GM18867 (cell line): ENCODE results near the gene TAS2R19.
"Not testable (repeated sequence)": the region's sequence is repeated elsewhere in the genome, so short reads cannot be mapped to it uniquely, and the experiment has no call there.

Source experiments
- ATAC-seq: cut with Tn5 transposase; IDR thresholded peaks from one replicate; pipeline ENCODE4 v1.9.1; 2021; ENCODE audit warnings: mild to moderate bottlenecking, moderate library complexity; ENCODE audit not compliant: unreplicated experiment

Gene TAS2R19, protein sequence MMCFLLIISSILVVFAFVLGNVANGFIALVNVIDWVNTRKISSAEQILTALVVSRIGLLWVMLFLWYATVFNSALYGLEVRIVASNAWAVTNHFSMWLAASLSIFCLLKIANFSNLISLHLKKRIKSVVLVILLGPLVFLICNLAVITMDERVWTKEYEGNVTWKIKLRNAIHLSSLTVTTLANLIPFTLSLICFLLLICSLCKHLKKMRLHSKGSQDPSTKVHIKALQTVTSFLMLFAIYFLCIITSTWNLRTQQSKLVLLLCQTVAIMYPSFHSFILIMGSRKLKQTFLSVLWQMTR

DNA sequence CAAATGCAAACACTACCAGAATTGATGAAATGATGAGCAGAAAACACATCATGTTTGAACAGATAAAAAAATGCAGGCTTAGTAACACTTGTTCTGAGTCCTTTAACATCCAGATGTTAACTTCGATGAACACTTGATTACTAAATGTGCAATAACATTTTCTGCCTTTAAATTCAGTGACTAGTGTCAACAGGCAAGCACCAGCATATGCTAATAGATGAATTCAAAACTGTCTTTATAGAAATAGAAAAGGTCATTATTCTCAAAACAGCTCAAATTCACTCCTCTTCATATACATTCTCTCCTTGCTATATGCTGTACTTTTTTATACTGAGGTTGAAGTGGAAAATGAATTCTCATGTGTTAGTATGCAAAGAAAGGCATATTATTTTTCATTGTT, at the start of gene TAS2R19:
TSS of gene TAS2R19 (minus strand) at position 101 of the 400 bp plus-strand sequence. CDS start at position 52, 49 bp downstream.
- ATAC-seq = no peak

DNA sequence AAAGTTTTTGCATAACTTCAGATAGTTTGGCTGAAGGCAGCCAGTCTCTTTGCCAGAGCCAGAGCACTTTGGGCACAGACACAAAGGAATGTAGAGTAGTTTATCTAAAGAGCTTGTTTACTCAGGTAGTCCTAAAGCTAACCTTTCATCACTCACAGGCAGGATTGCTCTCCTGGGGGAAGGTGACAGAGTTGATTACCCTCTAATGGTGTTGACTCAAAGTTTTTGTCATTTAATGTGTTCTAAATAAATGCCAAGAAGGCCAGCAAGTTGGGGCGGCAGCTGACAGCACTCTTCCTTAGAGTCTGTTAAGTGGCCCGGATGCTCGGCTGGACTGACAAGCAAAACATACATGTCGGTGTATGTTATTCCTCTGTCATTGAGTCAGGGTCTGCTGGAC, 49.0 kb upstream of the TAS2R19 start:
- no peak for ATAC-seq

DNA sequence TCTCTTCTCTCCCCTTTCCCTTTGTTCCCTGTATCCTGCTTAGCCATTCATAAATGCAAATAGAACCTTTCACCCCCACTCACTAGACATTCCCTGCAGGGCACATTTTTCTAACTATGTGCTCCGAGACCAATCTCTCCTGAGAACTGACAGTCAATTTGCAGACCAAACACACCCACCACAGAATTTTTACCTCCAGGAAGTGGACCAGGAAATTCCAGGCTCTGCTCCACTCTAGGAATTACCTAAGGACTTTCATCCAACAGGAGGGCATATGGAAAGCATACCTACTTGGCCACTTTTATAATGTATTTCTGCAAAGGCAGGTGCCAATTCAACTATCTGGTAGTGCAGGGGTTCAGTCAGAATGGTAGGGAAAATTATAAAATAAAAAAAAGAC, 48.6 kb upstream of the TAS2R19 start:
- no peak for ATAC-seq

DNA sequence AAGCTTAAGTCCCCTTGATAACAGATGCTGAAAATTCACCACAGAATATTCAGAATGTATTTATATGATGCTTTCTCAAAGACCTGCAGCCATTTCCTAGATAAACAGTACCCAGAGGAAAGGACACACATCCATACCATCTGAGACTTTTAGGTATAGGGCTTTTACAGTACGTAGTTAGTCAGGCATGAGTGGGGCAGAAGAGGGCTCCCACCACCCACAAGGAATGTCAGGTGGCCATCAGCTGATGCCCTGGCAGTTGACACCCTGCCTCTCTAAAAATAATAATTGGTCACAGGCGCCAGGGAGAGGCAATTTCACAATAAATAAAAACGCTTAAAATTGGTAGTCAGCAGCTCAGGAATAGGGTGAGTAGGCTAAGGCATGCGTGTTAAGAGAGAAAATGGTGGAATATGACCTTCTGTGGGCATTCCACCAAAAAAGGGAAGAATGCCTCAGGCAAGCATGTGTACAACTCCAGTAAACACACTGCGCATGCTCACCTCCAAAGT, 47.5 kb upstream of the TAS2R19 start:
- ATAC-seq = no peak

DNA sequence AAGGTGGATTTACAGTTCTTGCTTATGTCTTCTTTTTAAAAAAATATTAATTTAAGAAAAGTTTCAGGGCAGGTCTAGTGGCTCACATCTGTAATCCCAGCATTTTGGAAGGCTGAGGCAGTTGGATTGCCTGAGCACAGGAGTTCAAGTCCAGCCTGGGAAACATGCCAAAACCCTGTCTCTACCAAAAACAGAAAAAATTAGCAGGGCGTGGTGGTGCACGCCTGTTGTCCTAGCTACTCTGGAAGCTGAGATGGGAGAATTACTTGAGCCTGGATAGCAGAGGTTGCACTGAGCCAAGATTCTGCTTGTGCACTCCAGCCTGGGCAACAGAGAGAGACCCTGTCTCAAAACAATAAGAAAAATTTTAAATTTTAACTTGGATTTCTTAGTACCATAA, 45.1 kb upstream of the TAS2R19 start:
- ATAC-seq = no peak

DNA sequence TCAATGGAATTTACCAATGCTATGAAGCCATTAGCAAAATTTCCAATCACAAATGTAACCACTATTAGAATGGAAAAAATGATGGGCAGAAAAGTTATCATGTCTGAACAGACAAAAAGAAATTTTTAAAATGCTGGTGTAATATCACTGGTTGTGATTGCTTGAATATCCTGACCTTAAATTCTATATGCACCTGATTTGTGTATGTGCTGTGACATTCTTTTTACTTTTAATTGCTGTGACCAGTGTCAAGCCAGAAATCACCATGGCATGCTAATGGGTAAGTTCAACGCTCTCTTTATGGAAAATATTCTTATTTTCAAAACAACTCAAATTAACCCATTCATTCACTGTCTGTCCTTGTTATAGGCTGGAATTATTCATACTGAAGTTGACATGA, 39.8 kb upstream of the TAS2R19 start, which contains the start of gene TAS2R46:
TSS of gene TAS2R46 (minus strand) at position 101 of the 400 bp plus-strand sequence. CDS start at position 101, 0 bp downstream.
- not testable (repeated sequence) for ATAC-seq

DNA sequence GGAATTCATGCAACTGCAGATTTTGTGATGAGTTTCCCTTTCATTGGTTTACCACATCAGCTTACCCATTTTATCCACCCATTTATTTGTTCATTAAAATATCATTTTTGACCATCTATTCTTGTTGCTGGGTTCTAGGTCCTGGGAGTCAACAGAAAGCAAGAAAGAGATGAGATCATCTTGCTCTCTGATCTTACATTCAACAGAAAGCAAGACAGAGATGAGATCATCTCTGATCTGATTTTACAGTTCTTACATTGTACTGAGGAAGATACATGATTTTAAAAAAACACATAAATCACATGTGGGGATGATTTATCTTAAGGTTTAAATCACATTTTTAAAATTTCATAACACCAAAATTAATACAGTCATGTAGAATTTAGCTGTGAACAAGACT, 37.4 kb upstream of the TAS2R19 start:
- no peak for ATAC-seq

DNA sequence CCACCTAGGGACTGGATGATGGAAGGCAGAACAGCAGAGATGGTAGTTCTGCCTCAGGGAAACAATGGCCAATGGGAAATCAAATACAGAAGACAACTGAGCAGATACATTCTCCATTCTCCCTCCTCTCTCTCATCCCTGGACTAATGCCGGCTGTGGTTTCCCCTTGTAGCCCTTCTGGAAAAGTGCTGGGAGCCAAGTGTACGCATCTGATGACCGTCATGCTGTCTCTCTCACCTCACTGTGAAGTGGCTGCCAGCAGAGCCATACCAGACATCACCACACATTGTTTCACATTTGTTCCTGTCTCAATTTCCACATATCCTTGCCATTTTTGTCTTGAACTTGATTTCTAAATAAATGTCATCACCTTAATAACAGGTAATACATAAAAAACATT, 36.6 kb upstream of the TAS2R19 start:
- ATAC-seq = no peak

DNA sequence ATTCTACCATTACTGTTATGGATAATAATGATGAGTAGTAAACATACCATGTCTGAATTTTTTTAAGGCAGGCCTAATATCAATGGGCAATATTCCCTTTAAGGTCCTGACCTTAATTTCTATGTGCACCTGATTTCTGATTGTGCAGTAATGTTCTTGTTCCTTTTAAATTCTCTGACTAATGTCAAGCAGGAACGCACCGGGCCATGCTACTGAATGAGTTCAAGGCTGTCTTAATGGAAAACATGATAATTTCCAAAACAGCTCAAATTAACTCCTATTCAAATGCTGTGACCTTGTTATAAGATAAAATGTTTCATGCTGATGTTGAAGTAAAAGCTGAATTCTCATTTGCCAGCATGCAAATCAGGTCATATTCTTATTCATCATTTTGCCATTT, 32.9 kb upstream of the TAS2R19 start:
- ATAC-seq = no peak

DNA sequence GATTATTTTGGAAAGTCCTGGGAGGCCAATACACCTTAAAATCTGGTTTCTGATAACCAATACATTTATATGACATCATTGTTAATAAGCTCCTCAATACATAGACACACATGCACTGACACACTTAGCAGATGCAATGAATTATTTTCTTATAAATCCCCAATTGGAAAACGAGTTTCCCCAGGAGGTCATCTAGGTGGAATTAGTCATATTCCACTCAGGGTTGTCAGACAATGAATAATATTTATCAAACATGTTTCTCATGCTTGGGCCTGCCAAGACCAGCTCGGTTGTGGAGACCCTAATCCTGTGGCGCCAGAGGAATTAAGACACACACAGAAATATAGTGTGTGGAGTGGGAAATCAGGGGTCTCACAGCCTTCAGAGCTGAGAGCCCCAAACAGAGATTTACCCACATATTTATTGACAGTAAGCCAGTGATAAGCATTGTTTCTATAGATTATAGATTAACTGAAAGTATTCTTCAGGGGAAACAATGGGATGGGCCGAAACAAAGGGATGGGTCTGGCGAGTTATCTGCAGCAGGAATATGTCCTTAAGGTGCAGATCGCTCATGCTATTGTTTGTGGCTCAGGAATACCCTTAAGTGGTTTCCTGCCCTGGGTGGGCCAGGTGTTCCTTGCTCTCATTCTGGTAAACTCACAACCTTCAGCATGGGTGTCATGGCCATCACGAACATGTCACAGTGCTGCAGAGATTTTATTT, 27.5 kb upstream of the TAS2R19 start:
- ATAC-seq = not testable (repeated sequence)

DNA sequence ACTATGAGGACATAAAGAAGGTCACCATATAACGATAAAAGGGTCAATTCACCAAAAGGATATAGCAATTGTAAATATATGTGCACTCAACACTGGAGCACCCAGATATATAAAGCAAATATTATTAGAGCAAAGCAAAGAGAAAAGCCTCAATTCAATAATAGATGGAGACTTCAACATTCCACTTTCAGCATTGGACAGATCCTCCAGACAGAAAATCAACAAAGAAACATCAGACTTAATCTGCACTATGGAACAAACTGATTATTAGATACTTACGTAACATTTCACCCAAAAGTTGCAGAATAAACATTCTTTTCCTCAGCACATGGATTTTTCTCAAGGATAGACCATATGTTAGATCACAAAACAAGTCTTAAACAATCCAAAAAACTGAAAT, 18.9 kb upstream of the TAS2R19 start:
- ATAC-seq = not testable (repeated sequence)

DNA sequence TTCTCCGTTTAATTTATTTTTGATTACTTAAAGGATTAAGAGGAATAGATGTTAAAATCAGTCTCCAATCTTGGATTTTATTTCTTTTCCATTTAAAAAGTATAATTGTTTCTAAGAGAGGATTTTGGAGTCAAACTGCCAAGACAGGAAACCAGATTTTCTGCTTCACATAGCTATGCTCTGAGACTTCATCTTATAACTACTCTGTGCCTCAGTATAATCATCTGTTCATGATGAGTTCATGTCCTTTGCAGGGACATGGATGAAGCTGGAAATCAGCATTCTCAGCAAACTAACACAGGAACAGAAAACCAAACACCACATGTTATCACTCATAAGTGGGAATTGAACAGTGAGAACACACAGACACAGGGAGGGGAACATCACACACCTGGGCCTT, 17.7 kb upstream of the TAS2R19 start:
- ATAC-seq = no peak

DNA sequence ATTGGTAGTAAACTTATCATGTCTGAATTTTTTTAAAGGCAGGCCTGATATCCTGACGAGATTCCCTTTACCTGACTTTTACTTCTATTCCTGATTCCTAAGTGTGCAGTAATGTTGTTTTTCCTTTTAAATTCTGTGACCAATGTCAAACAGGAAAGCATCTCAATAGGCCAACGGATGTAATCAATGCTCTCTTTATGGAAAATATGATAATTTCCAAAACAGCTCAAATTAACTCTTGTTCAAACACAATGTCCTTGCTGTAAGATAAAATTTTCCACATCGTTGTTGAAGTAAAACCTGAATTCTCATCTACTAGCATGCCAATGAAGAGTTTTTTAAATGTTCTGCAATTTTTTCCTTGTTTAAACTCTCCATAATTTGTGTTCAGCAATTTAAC, 16.8 kb upstream of the TAS2R19 start:
- ATAC-seq = no peak

DNA sequence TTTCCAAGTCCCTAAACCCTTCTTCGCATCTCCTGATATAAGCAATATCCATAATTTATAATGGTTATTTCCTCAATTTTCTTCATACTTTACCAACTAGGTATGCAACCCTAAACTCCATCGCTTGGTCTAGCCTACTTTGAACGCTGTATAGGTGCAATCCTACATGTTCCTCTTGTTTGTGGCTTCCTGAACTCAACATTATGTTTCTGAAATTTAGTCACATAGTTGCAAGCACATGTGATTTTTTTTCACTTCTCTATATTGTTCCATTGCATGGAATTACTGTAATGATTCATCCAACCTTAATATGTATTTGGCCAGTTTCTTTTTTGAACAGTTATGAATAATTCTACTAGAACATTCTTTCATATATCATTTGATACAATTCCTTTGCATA, 11.5 kb upstream of the TAS2R19 start:
- ATAC-seq = not testable (repeated sequence)

DNA sequence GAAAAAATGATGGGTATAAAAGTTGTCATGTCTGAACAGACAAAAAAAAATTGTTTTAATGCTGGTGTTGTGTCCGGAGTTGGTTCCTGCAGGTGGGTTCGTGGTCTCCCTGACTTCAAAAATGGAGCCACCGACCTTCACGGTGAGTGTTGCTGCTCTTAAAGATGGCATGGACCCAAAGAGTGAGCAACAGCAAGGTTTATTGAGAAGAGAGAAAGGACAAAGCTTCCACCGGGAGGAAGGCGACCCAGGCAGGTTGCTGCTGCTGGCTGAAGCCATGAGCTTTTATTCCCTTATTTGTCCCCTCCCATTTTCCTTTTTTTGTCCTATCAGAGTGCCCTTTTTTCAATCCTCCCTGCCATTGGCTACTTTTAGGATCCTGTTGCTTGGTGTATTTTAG, 8.9 kb upstream of the TAS2R19 start, which contains the start of gene TAS2R31:
TSS of gene TAS2R31 (minus strand) at position 101 of the 400 bp plus-strand sequence. CDS start at position 29, 72 bp downstream.
- no peak for ATAC-seq

DNA sequence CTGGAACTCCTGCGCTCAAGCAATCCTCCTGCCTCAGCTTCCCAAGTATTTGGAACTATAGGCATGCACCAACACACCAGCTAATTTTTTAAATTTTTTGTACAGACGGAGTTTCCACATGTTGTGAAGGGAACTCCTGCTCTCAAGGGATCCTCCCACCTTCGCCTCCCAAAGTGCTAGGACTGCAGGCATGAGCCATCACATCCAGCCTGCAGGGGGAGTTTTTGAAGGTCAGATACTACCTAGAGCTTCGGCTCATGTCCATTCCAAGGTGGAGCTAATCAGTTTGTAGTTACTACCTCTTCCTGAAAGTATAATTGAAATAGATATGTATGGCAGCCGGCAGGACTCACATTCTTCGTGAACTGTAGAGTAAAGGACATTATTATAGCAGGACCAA, 3.7 kb upstream of the TAS2R19 start:
- ATAC-seq = no peak

DNA sequence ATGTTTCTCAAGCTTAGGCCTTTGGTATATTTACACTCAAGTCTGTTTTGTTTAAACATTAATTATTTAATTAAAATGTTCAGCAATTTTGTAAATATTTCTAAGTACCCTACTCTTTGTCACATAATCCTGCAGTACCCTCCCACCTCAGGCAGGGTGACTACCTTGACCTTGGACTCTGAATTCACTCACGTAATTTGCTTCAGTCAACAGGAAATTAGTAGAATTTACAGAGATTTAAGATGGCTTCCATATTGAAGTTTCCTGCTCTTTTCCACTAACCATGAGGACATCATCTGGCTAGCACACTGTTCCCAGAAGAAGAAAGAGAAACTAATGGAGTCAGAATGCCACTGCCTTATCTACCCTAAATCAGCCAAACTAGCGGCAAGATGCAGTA, 967 bp upstream of the TAS2R19 start:
- no peak for ATAC-seq

DNA sequence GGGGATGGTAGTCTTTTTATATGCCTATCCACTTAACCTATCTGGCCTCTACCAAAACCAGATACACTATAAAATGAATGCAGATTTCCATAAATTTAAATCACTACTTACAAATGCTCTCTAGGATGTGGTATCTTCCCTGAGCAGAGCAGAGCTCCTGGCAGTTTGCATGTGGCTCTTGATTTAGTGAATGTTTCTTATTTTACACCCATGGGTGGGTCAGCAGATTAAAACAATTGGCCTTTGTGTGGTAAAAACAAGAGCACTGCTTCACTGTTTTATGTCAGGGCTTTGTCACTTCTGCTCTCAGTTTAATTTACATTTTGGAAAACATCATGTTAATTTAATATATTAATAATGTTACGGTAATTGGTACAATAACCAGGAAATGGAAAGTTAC, 5.5 kb downstream of the TAS2R19 start:
- ATAC-seq = no peak

DNA sequence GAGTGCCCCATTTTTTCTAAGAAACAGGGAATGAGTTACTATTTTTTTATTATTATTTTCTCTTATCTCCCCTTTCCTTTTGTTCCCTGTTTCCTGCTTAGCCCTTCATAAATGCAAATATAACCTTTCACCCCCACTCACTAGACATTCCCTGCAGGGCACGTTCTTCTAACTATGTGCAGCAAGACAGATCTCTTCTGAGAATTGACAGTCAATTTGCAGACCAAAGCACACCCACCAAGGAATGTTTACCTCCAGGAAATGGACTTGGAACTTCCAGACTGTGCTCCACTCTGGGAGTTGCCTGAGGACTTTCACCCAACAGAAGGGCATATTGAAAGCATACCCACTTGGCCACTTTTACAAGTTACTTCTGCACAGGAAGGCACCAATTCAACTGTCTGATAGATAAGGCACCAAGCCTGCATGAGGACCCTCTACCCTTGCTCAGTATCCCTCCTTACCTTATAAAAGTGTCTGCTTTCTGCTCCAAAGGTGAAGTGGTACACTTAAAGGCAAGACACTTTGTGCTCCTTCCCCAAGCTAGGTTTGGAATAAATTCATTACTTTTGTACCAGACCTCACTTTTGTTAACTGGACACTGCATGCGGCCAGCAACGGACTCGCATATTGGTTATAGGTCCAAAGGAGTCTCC, 6.5 kb downstream of the TAS2R19 start:
- ATAC-seq = no peak

DNA sequence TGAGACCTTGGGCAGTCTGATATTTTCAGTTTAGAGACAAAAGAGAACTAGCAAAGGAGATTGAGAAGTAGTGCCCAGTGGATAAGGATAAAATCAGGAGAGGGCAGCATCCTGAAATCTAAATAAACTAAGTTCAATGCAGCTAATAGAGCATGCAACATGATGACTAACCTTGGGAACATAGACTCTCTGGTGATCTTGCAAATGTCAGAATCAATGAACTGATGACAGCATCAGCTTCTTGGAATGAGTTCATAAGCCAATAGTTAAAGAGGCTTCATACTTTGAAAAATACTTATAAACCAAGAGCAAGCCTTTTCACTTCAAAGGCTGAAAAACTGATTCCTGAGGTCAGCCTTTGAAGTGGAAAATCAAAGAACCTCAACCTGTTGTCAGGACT, 8.2 kb downstream of the TAS2R19 start:
- ATAC-seq = no peak

DNA sequence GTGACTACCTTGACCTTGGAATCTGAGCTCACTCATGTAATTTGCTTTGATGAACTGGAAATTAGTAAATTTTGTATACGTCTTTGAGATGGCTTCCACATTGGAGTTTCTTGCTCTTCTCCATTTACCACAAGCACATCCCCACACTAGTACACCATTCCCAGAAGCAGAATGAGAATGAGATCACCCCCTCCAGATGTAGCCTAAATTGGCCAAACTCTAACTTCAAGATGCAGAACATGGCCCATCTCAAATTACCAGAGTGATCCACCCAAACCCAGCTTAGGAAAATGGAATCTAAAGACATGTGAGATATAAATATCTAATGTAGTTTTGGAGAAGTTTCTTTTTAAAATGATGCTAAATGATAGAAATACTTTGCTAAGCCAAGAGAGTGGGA, 14.8 kb downstream of the TAS2R19 start:
- ATAC-seq = no peak

DNA sequence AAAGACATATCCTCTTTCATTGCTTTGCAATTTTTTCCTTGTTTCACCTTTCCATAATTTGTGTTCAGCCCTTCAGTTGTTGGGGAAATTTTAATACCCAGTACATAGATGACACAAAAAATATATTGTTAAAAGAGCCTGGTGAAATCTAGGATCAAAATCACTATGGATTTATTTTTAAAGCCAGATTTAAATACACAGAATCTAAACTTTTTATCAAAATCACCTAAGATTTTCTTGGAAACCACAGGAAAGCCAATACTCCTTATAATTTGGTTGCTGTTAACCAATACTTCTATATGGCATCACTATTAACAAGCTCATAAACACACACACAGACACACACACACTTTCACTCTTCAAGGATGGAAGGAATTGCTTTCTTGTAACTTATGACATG, 24.2 kb downstream of the TAS2R19 start, which contains the start of gene TAS2R20:
TSS of gene TAS2R20 (minus strand) at position 101 of the 400 bp plus-strand sequence. CDS start 429 bp downstream, outside the sequence.
- no peak for ATAC-seq
